HG03103 (cell line): ENCODE results near the gene CMBL.
A peak's percentile ranks its signal among the peaks of the same experiment; 100 is the strongest.

Source experiments
- ATAC-seq: cut with Tn5 transposase; IDR thresholded peaks from one replicate; pipeline ENCODE4 v1.9.1; 2021; ENCODE audit warnings: low read depth; ENCODE audit not compliant: unreplicated experiment

The CMBL gene

GRCh38 chr5:10310835-10311570 is 3.3 kb upstream of the CMBL start:
- peak; percentile 57 for ATAC-seq

GRCh38 chr5:10310066-10310779 is 2.5 kb upstream of the CMBL start:
- ATAC-seq, result no peak

- no peak for ATAC-seq
Measured at GRCh38 chr5:10308844-10309243, 1.1 kb upstream of the CMBL start.

GRCh38 chr5:10306806-10307205 is 896 bp downstream of the CMBL start:
- no peak for ATAC-seq

- ATAC-seq, result no peak
Measured at GRCh38 chr5:10306114-10306513, 1.6 kb downstream of the CMBL start.

- no peak for ATAC-seq
Measured at GRCh38 chr5:10304932-10305331, 2.8 kb downstream of the CMBL start.

- ATAC-seq, result no peak
Measured at GRCh38 chr5:10303699-10304170, 4.0 kb downstream of the CMBL start.

GRCh38 chr5:10303201-10303600 is 4.5 kb downstream of the CMBL start:
- no peak for ATAC-seq

- no peak for ATAC-seq
Measured at GRCh38 chr5:10301842-10302610, 5.7 kb downstream of the CMBL start.

GRCh38 chr5:10301266-10301665 is 6.4 kb downstream of the CMBL start:
- no peak for ATAC-seq

- ATAC-seq, result no peak
Measured at GRCh38 chr5:10300246-10300645, 7.5 kb downstream of the CMBL start.

GRCh38 chr5:10297646-10298204 is 10.0 kb downstream of the CMBL start:
- ATAC-seq, result no peak

GRCh38 chr5:10295619-10296326 is 11.9 kb downstream of the CMBL start:
- ATAC-seq, result no peak

GRCh38 chr5:10293907-10294662 is 13.6 kb downstream of the CMBL start:
- no peak for ATAC-seq

- ATAC-seq, result no peak
Measured at GRCh38 chr5:10291692-10292339, 15.9 kb downstream of the CMBL start.

GRCh38 chr5:10290438-10290837 is 17.3 kb downstream of the CMBL start:
- ATAC-seq, result no peak

GRCh38 chr5:10289991-10290390 is 17.7 kb downstream of the CMBL start:
- ATAC-seq, result no peak

GRCh38 chr5:10289353-10289752 is 18.3 kb downstream of the CMBL start:
- no peak for ATAC-seq

GRCh38 chr5:10288592-10289219 is 19.0 kb downstream of the CMBL start:
- ATAC-seq, result no peak
